RWPE1 (cell line): ENCODE data around the gene NDUFA11.

Experiments used
- CTCF ChIA-PET: fragments of 350-600 bp; sonication (Branson Sonifier 250); formaldehyde crosslinking; extraction: SDS; loops from one replicate; lab custom pipeline; 2021; lab: Yijun Ruan, JAX
- POLR2A ChIA-PET: fragments of 400-600 bp; formaldehyde crosslinking; extraction: SDS; loops from one replicate; lab custom pipeline; 2020; ENCODE audit warnings: antibody characterized with exemption; ENCODE audit not compliant: low non-redundant PET; lab: Yijun Ruan, JAX
- DNase-seq: peaks from one replicate; pipeline ENCODE4 v3.0.0; 2012; ENCODE audit warnings: low spot score
- H3K27ac ChIP-seq: fragments of 450-650 bp; 2 replicates; pipeline ENCODE4 v1.5.1; 2017
- CTCF ChIP-seq: fragments of 450-650 bp; conservative IDR thresholded peaks from 2 replicates; pipeline ENCODE4 v1.5.1; 2017; ENCODE audit warnings: low read depth, mild to moderate bottlenecking

Gene NDUFA11

DNA sequence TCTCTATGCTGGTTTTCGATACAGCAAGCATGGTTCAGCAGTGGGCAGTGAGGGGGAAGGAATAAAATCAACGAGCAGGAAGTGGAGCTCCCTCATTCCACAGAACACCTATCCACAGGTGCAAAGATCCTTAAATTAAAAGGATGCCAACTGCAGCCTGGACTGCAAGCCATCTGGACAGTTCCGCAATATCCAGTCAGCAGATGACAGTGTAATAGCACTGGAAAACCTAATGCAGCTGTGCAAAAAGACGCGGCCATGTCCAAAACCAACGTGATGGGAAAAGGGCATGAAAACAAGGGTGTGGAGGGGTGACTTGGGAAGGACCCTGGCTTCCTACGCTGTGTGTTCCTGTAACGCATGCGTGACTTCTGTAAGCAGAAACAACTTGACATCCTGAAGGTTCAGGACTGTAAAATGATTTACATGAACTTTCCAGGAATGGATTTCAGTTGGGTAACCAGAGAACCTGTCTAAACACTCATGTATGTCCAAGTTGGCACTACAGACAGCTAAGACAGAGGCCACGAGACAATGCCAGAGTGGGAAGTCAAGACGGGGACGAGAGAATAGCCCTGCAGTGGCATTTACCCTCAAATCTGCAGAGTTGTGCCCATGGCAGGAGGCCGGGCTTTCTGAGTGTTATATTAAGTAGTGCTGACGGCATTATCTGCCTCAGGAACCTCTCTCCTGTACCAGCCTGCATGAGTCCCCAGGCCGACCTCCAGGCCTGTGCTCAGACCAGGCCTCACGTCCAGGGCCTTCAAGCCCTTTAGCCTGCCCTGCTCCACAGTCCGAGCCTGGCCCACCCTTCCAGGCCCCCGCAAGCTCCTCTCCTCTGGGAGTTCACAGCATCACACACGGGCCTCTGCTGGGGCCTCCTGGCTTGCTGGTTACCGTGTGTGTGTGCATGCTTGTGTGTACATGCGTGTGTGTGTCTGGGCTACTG is 36.9 kb upstream of the NDUFA11 start:
- no peak for DNase-seq
- ChIA-PET POLR2A (no interaction called here), CTCF (interaction anchor here (0.8 kb wide), 2 partner anchors 11 to 76 kb away, joined by 3 to 5 read pairs; no protein-coding TSS in a partner anchor)
- no peak for TF ChIP-seq CTCF
- no peak overlapping the region for H3K27ac ChIP-seq

- POLR2A ChIA-PET: no interaction called here
- no peak for DNase-seq
- CTCF ChIA-PET: no interaction called here
- H3K27ac ChIP-seq: peak overlapping the region; percentile 26
- TF ChIP-seq CTCF: no peak
Measured at GRCh38 chr19:5937550-5937949, 34.0 kb upstream of the NDUFA11 start.

GRCh38 chr19:5936292-5936592 is 32.7 kb upstream of the NDUFA11 start:
- ChIA-PET CTCF (no interaction called here), POLR2A (no interaction called here)
- H3K27ac ChIP-seq: no peak overlapping the region
- TF ChIP-seq CTCF: no peak
- no peak for DNase-seq

GRCh38 chr19:5935473-5936291 is 32.1 kb upstream of the NDUFA11 start:
- H3K27ac ChIP-seq: no peak overlapping the region
- DNase-seq: no peak
- no peak for TF ChIP-seq CTCF
- ChIA-PET POLR2A (no interaction called here), CTCF (no interaction called here)

DNA sequence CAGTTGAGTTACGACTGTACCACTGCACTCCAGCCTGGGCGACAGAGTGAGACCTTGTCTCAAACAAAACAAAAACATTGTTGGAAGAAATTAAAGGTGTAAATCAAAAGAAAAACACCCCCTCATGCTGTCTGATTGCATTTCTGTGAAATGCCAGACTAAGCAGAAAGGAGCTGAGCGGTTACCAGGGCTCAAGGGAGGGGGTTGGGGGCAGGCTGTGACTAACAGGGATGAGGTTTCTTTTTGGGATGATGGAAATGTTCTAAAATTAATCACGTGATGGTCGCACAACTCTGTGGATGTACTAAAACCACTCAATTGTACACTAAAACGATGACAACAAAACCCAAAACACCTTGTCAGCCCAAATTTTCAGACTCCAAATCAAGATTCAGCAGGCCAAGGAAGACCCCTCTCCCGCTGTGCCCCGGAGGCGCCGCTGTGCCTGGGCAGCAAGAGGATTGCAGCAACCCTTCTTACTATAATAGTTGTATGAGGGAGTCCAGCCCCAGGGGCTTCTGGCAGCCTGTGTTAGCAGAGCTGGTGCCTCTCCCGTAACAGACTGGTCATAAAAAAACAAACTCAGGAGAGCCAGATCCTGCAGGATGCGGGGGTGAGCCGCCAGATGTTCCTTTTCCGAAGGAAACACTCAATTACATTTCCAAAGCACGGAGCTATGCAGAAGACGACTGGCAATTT is 31.3 kb upstream of the NDUFA11 start:
- no peak overlapping the region for H3K27ac ChIP-seq
- no peak for TF ChIP-seq CTCF
- no peak for DNase-seq
- ChIA-PET CTCF (no interaction called here), POLR2A (no interaction called here)

DNA sequence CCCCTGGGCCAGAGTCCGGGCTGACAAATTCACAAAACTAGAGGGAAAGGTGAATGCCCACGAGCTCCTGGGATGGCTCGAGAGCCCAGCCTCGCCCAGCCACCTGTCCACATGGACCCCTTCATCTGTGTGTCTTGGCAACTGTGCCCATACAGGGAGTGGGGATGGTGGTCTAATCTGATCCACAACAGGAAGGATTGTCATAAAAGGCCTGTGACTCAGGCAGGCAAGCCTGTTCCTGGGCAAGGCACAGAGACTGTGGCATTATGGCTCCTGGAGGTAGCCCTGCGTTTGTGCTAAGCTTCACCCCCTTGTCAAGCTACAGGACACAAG is 30.4 kb upstream of the NDUFA11 start:
- 0 out of 2 replicates have a peak overlapping the region, but pooled peaks have one; percentile 3 for H3K27ac ChIP-seq
- no peak for TF ChIP-seq CTCF
- ChIA-PET POLR2A (no interaction called here), CTCF (no interaction called here)
- DNase-seq: no peak
